Naive B cell (primary cell): ENCODE results near the gene PDE6C. TPM values are rescaled to one million over a fixed set of nuclear protein-coding genes. Genes with fewer than 3 reads are reported as not detected.

Experiments
- ATAC-seq, 2 donors: fragments of 150-1000 bp; cut with Tn5 transposase; 2 replicates each; pipeline ENCODE4 v1.10.0; 2021; ENCODE audit warnings: low read depth in 2 of 2, mild to moderate bottlenecking in 2 of 2, moderate library complexity in 2 of 2
- DNase-seq: peaks from one replicate; pipeline ENCODE4 v3.0.0; 2022
- H3K27ac Mint-ChIP-seq, 6 donors: one replicate each; pipeline ENCODE4 v1.8.0; 2020 to 2022; ENCODE audit warnings: mild to moderate bottlenecking in 6 of 6, mixed read lengths in 6 of 6, moderate library complexity in 5 of 6, inconsistent platforms in 2 of 6
- H3K27me3 Mint-ChIP-seq, 3 donors: one replicate each; pipeline ENCODE4 v1.8.0; 2021 to 2022; ENCODE audit warnings: mixed read lengths in 3 of 3, mild to moderate bottlenecking in 1 of 3
- H3K36me3 Mint-ChIP-seq, 2 donors: one replicate each; pipeline ENCODE4 v1.8.0; 2020 to 2022; ENCODE audit warnings: mixed read lengths in 2 of 2, inconsistent platforms in 1 of 2, mild to moderate bottlenecking in 1 of 2
- H3K4me1 Mint-ChIP-seq, 3 donors: one replicate each; pipeline ENCODE4 v1.8.0; 2020 to 2022; ENCODE audit warnings: mixed read lengths in 3 of 3, inconsistent platforms in 1 of 3, mild to moderate bottlenecking in 1 of 3, moderate library complexity in 1 of 3
- H3K4me3 Mint-ChIP-seq, 8 donors: one replicate each; pipeline ENCODE4 v1.8.0; 2020 to 2022; ENCODE audit warnings: mild to moderate bottlenecking in 8 of 8, mixed read lengths in 8 of 8, moderate library complexity in 8 of 8, inconsistent platforms in 2 of 8
- H3K9me3 Mint-ChIP-seq, 7 donors: one replicate each; pipeline ENCODE4 v1.8.0; 2020 to 2022; ENCODE audit warnings: mixed read lengths in 7 of 7, mild to moderate bottlenecking in 5 of 7, inconsistent platforms in 2 of 7, moderate library complexity in 1 of 7
- polyA plus RNA-seq, 6 donors: library from polyadenylated mRNA; unstranded; fragments of 300-500 nt; fragmentation: Illumina TruSeq; gene quantifications; one replicate each; pipeline ENCODE4 v1.2.3, GENCODE V29; 2021; ENCODE audit warnings: low read depth in 6 of 6

The PDE6C gene
- polyA plus RNA-seq, 6 donors from 2014 or later: not detected

DNA sequence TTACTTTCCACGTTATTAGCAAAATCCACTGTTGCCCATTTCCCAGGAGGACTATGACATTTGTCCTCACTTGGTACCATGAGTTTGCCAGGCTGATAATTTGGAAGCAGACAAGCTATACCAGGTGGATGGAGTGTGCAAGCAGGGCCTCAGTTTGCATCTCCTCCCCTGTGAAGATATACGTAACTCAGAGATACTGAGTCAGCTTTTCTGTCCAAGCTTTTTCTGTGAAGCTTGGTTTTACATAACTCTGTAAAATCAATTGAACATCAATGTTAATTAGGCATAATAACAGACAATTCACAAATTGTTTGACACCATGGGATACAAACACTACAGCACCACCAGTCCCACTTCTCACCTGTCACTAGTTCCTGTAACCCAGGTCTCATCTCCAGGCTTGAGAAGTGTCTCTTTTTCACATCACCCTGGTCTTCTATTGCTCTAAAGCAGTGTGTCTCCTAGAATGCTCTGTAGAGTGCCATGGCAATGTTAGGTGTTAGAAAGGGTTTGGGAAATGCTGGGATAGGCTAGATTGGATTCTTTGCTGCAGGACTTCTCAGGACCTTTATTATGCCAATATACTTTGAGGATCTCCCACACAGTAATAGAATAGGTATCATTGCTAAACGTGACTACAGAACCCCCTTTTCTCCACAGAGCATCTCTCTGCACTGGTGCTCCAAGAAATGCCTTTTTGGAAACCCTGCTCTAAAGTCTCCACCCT is 32.2 kb upstream of the PDE6C start:
- Mint-ChIP-seq H3K9me3 (peaks cover 11 to 25% (median 16%) of the 10 kb centered on the region in 7 donors), H3K27ac (no peak overlapping the region), H3K4me3 (no peak overlapping the region), H3K27me3 (peaks cover 11 to 26% (median 21%) of the 10 kb centered on the region in 3 donors), H3K4me1 (no peaks in the 10 kb centered on the region), H3K36me3 (peaks cover 9 to 16% of the 10 kb centered on the region in 2 donors)
- ATAC-seq (no peak), DNase-seq (no peak)

DNA sequence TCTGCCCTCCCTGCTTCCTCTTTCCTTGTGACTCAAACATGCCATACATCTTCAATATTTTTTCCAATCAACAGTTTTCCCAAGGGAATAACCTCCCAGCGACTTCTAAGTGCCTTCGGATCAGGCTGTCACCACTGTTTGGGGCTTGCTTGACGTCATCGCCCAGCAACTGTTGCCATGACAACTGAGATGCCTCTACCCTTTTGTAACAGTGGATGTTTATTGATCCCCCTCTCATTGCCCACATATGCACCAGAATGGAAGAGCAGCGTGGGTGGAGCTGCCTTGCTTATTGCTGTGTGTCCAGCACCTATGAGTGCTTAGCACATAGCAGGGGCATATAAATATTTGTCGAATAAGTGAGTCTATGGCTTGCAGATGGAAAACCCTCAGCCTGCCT is 31.5 kb upstream of the PDE6C start:
- no peaks in the 10 kb centered on the region for H3K4me1 Mint-ChIP-seq
- H3K27ac Mint-ChIP-seq: no peak overlapping the region
- ATAC-seq (no peak), DNase-seq (no peak)
- H3K36me3 Mint-ChIP-seq: peaks cover 9 to 16% of the 10 kb centered on the region in 2 donors
- H3K27me3 Mint-ChIP-seq: peaks cover 10 to 26% (median 19%) of the 10 kb centered on the region in 3 donors
- peak overlapping the region in 1 of 8 donors; percentile 73 for H3K4me3 Mint-ChIP-seq
- peaks cover 11 to 25% (median 16%) of the 10 kb centered on the region in 7 donors for H3K9me3 Mint-ChIP-seq

DNA sequence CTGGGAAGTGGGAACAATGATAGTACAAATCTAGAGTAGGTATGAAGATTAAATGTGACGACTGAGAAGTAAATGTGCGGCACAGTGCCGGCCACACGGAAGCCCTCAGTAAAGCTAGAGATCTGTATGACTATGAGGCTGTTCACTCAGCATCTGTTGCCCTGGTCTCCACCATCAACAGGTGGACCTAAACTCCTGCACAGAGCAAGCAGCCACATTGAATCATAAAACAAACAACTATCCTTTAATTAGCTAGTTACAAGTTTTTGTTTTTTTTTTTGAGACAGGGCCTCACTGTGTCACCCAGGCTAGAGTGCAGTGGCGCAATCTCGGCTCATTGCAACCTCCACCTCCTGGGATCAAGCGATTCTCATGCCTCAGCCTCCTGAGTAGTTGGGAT is 27.9 kb upstream of the PDE6C start:
- H3K9me3 Mint-ChIP-seq: peaks cover 7 to 17% (median 12%) of the 10 kb centered on the region in 7 donors
- DNase-seq: no peak
- no peak overlapping the region for H3K27ac Mint-ChIP-seq
- peaks cover 5 to 25% (median 20%) of the 10 kb centered on the region in 3 donors for H3K27me3 Mint-ChIP-seq
- H3K36me3 Mint-ChIP-seq: peaks cover 9 to 11% of the 10 kb centered on the region in 2 donors
- no peak for ATAC-seq
- no peak overlapping the region for H3K4me3 Mint-ChIP-seq
- no peaks in the 10 kb centered on the region for H3K4me1 Mint-ChIP-seq

DNA sequence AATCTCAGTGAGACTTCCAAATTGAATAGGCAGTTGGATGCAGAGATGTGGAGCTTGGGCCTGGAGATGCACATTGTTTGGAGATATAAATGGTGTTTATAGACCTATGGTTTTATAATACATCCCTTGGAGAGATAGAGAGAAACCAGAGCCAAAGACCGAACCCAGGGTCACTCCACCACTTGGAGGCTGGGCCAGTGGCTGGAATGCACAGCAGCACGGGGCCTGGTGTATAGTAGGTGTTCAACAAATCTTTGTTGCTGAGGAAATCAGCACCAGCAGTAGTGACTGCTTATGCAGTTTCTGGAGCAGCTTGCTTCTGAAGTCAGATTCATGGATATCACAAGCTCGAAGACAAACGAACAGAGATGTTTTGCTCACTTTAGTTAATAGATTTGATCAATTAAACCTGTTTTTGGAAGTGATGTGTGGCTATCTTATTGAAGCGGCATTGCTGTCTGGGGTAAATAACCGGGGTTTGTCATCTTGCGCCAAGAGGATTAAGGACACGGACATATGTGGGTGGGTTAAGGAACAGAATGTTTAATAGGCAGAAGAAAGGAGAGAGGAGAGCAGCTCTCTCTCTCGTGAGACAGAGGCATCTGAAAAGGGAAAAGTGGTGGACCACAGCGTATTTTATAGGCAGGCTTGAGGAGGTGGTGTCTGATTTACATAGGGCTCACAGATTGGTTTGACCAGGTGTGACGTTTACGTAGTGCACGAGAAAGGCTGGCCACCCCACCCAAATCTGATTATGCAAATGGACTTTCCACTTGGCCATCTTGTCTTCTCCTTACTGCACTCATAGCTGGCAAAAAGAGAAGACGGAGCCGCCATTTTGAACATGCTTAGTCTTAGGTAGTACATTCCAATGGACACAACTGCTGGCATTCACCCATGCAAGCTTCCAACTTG is 22.4 kb upstream of the PDE6C start:
- Mint-ChIP-seq H3K9me3 (peaks cover 0 to 2% (median 0%) of the 10 kb centered on the region in 7 donors), H3K27ac (no peak overlapping the region), H3K36me3 (no peaks in the 10 kb centered on the region), H3K27me3 (peaks cover 4 to 15% (median 13%) of the 10 kb centered on the region in 3 donors), H3K4me1 (no peaks in the 10 kb centered on the region), H3K4me3 (no peak overlapping the region)
- no peak for ATAC-seq
- no peak for DNase-seq

DNA sequence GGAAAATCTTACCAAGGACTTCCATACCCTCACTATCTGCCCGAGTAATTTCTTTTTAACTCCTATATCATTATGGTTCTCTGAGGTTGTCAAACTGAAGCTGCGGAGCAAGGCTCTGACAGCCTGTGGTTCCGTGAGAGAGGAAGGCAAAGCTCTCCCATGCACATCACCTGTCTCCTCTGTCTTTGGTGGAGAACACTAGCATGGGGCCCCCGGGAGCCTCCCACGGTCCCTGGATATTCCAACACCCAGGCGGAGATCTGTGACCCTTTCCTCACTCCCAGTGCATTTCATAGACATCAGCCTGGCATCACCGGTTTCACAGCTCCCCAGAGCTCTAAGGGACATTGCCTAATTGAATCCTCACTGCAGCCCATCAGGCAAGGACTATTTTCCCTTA is 21.7 kb upstream of the PDE6C start:
- DNase-seq: no peak
- H3K4me1 Mint-ChIP-seq: no peaks in the 10 kb centered on the region
- H3K36me3 Mint-ChIP-seq: no peaks in the 10 kb centered on the region
- H3K27me3 Mint-ChIP-seq: peaks cover 0 to 15% (median 13%) of the 10 kb centered on the region in 3 donors
- no peak for ATAC-seq
- H3K4me3 Mint-ChIP-seq: no peak overlapping the region
- H3K27ac Mint-ChIP-seq: no peak overlapping the region
- peaks cover 0 to 2% (median 0%) of the 10 kb centered on the region in 7 donors for H3K9me3 Mint-ChIP-seq

DNA sequence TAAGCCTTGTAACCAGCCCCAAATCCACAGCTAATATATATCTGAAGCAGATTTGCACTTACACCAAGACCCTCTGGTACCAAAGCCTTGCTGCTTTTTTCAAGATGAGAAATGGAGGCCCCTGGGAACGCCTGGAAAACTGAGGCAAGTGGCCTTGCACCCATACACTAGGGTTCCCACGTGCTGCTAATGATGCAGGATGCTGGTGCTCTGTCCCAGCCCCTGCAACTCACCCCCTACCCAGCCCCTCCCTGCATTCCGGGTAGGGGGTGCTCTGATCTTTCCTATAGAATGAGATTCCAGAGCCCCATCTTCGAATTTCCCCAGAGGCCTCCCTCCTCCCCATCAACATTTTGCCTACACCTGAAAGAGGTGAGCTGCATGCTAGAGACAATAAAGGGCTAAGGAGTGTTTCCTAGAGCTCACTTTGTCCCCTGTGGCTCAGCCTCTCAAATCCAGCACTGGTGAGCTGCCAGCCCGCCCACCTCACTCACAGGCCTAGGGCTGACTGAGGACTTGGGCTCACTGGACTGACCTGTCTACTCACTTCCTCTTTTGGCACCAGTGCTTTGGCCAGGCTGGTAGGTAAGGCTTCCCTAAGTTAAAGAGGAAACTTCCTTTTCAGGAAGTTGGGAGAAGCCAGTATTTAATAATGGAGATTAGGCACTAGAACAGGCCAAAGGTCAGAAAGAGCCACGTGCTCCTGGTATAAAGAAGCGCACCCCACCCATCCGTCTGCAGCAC is 21.1 kb upstream of the PDE6C start:
- ATAC-seq: no peak
- no peaks in the 10 kb centered on the region for H3K36me3 Mint-ChIP-seq
- no peaks in the 10 kb centered on the region for H3K4me1 Mint-ChIP-seq
- no peak overlapping the region for H3K27ac Mint-ChIP-seq
- peaks cover 0 to 15% (median 13%) of the 10 kb centered on the region in 3 donors for H3K27me3 Mint-ChIP-seq
- no peak for DNase-seq
- H3K4me3 Mint-ChIP-seq: no peak overlapping the region
- no peaks in the 10 kb centered on the region for H3K9me3 Mint-ChIP-seq

DNA sequence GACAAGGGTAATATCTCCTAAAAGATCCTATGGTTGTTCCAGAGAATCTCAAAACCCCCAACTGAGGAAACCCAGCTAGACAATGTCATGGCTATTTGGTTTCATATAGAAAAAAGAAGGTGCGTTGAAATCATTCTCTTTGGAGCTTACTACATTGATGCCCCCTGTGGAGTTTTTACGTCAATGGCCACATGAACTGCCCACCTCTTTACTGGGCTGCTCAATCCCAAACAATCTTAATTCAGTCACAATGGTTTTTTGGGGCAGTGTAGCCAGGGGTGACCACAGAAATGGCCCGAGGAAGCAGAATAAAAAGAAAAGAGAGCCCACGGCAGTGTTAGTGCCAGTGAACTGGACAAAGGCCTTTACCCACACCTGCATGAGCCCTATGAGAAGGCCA is 19.1 kb upstream of the PDE6C start:
- ATAC-seq (no peak), DNase-seq (no peak)
- Mint-ChIP-seq H3K27me3 (peaks cover 0 to 23% (median 20%) of the 10 kb centered on the region in 3 donors), H3K36me3 (no peaks in the 10 kb centered on the region), H3K4me1 (no peaks in the 10 kb centered on the region), H3K4me3 (no peak overlapping the region), H3K9me3 (no peaks in the 10 kb centered on the region), H3K27ac (no peak overlapping the region)

DNA sequence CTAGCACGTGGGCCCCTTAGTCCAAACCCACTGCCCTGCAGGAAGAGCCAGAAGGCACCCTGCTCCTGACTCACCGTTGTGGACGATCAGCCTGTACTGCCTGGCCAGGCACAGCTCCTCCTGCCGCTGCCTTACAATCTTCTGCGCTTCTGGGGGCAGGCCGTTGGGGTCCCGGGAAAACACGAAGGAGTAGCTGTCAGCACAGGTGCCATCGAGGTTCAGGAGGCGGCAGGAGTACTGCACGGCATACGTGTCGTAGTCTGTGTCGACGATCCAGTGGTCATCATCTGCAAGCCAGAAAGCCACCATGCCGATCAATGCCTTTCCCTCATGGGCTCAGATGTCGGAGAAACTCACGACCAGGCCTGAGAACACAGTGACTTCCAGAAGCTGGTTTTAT is 18.6 kb upstream of the PDE6C start:
- Mint-ChIP-seq H3K4me3 (no peak overlapping the region), H3K4me1 (no peaks in the 10 kb centered on the region), H3K36me3 (no peaks in the 10 kb centered on the region), H3K27ac (no peak overlapping the region), H3K9me3 (no peaks in the 10 kb centered on the region), H3K27me3 (peaks cover 0 to 22% (median 18%) of the 10 kb centered on the region in 3 donors)
- no peak for DNase-seq
- no peak for ATAC-seq

DNA sequence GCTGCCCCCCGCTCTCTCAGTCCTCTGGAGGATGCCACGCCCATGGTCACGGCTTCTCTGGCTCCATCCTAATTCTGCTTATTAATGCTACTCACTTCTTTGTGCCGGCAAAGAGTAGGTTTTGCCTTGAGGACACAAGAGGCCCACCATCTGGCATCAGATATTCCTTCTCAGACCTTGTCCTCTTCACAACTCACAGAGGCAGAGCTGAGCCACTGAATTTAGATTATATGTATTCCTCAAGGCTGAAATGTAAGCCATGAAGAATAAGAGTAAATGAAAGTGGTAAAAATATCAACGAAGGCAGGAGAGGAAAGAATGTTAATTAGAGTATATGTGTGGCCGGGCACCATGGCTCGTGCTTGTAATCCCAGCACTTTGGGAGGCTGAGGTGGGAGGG is 17.8 kb upstream of the PDE6C start:
- Mint-ChIP-seq H3K36me3 (no peaks in the 10 kb centered on the region), H3K27me3 (peaks cover 3 to 18% (median 11%) of the 10 kb centered on the region in 3 donors), H3K4me1 (no peaks in the 10 kb centered on the region), H3K27ac (no peak overlapping the region), H3K4me3 (no peak overlapping the region), H3K9me3 (no peaks in the 10 kb centered on the region)
- no peak for ATAC-seq
- DNase-seq: no peak

DNA sequence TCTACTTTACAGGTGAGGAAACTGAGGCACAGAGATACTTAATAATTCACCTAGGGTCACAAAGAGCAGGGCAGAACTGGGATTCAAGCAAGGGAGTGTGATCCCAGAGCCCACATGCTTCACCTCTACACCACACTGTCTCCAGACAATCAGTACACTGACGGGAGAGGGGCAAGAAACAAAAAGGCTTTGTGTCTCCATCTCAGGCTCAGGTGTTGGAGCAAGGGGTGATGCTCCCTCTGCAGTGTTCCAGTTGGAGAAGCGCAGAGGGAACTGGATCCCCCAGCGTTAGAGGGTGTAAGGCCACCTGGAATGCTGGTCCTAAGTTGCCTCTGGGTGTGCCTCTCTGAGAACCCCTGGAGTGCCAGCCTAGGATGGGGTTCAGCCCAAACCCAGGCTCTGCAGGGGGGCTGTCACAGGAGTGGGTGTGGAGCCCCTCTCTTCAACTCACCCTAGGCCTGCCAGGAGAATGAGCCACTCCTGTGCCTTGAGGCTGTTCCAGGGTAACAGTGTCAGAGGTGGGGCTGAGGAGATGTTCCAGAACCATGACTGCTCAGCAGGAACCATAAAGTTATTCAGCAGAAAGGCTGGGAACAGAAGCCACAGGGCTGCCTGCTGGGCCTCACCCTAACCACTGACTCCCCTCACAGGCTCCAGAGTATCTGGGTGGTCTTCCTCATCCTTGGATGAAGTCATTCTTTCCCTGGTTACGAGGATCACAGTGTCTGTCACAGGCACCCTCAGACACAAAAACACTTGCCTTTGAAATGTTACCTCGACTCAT is 16.8 kb upstream of the PDE6C start:
- Mint-ChIP-seq H3K36me3 (no peaks in the 10 kb centered on the region), H3K4me3 (no peak overlapping the region), H3K9me3 (no peaks in the 10 kb centered on the region), H3K4me1 (peaks cover 0 to 5% (median 0%) of the 10 kb centered on the region in 3 donors), H3K27me3 (peaks cover 8 to 28% (median 17%) of the 10 kb centered on the region in 3 donors), H3K27ac (no peak overlapping the region)
- DNase-seq (no peak), ATAC-seq (no peak)

DNA sequence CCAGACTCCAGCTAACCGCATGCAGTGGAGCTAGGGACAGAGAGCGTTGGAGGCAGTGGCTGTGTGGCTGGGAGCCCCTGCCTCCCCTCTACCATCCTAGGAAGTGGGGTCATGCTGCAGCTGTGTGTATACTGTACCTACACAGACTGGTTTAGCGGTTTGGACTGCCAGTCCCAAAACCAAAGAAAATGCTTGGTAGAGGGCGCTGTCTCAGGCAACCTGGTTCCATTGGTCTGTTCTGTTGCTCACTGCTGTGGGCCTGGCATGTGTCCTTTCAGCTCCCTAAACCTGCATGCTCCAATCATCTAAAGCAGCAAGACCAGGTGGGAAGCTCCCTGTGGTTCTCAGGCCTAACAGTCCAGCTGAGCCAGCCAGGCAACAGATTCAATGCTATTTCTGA is 15.8 kb upstream of the PDE6C start:
- DNase-seq: no peak
- no peak for ATAC-seq
- H3K27ac Mint-ChIP-seq: no peak overlapping the region
- H3K4me1 Mint-ChIP-seq: peaks cover 0 to 5% (median 0%) of the 10 kb centered on the region in 3 donors
- no peaks in the 10 kb centered on the region for H3K36me3 Mint-ChIP-seq
- H3K4me3 Mint-ChIP-seq: no peak overlapping the region
- H3K9me3 Mint-ChIP-seq: no peaks in the 10 kb centered on the region
- peaks cover 9 to 31% (median 18%) of the 10 kb centered on the region in 3 donors for H3K27me3 Mint-ChIP-seq

DNA sequence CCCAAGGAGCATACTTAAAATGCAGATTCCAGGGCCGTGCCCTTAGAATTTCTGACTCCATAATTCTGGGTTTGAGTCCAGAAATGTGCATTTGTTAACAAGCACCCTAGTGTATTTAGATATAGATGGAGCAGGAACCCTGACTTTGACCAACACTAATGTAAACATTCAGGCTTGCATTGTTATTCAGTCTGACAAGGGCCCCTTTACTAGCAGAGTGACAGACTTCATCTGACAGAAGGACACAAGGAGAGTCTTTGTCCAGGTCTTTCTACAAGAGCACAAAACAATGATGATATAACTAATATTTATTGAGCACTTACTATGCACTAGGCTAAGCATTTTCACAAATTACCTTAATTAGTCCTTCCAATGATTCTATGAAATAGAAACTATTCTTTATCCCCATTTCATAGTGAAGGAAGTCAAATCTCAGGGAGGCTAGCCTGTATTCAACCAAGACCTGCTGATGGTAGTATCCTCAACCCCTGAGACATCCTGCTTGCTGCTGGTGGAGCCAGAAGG is 15.2 kb upstream of the PDE6C start:
- H3K36me3 Mint-ChIP-seq: no peaks in the 10 kb centered on the region
- no peak overlapping the region for H3K4me3 Mint-ChIP-seq
- H3K27me3 Mint-ChIP-seq: peaks cover 15 to 37% (median 24%) of the 10 kb centered on the region in 3 donors

More for the DNA sequence above, 15.2 kb upstream of the PDE6C start:
- no peak for ATAC-seq
- Mint-ChIP-seq H3K9me3 (no peaks in the 10 kb centered on the region), H3K4me1 (peaks cover 0 to 5% (median 0%) of the 10 kb centered on the region in 3 donors), H3K27ac (no peak overlapping the region)
- no peak for DNase-seq
